Nucleus accumbens (tissue), 56 donors: Measurements from ENCODE around the gene BSN.
A peak's percentile ranks its signal among the peaks of the same experiment; 100 is the strongest.
"Not testable (repeated sequence)": the region's sequence is repeated elsewhere in the genome, so short reads cannot be mapped to it uniquely, and the experiment has no call there.

Experiments
- DNase-seq, 56 donors: peaks; one replicate each; lab custom pipeline; 2025; lab: John Stamatoyannopoulos, UW

The BSN gene

GRCh38 chr3:49533786-49534519 lies 20.3 kb upstream of the BSN start:
- DNase-seq = no peak

GRCh38 chr3:49534581-49535441 lies 19.5 kb upstream of the BSN start:
- peak in 40 of 56 donors; percentile 2 to 80 (median 37) for DNase-seq

DNA sequence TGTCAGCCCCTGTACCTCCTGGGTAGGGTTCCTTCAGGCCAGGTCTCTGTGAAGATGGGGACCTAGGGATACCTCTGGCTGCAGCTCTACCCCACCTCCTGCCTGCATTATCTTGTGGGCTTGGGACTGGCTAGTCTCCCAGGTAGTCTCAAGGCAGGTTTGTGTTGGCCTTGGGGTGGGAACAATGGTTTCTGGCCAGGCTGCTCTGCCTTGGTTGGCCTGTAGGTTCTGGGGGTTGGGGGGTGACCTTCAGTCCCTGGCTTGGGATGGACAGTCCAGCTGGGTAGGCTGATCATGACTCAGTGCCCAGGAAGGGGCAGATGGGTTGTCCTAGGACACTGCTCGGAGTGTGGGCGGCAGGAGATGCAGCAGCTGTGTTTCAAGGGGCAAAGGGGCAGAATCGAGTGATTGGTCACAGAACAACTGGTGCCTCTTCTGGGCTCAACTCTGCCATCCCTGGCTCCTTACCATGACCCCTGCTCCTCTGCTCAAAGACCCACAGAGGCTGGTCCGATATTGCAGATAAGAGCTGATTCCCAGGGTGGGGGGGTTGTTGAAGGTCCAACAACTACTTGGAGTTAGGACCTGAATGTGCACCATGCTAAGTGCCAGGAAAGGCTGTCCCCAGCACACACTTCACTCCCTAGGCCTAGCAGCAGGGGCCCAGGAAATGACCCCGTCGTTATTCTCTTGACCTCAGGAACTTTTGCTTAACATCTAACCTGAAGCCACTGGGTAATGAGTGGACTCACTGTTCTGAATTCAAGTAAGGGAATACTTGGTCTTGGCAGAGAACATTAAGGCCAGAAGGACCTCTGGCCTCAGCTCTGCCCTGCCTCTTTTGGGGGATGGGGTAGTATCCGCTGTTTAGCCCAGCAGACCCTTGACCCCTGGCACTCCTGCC lies 18.1 kb upstream of the BSN start:
- no peak for DNase-seq

DNA sequence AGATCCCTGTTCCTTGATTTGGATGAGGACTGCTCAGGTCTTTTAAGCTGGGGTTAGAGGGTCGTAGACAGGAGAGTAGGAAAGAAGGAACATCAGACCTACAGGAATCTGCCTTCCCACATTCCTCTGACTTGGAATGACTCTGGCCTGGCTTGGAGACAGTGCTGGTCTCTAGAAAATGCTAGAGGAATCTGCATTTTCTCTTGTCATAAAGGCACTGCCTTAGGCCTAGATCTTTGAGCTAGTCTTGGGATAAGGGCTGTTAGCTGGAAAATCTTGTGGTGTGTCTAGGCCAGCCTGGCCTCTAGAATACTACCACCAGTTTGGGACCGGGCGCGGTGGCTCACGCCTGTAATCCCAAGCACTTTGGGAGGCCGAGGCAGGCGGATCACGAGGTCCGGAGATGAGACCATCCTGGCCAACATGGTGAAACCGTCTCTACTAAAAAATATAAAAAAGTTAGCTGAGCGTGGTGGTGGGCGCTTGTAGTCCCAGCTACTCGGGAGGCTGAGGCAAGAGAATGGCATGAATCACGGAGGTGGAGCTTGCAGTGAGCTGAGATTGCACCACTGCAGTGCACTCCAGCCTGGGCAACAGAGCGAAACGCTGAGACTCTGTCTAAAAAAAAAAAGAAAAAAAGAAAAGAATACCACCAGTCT lies 17.3 kb upstream of the BSN start:
- no peak for DNase-seq

GRCh38 chr3:49539659-49540560 lies 14.4 kb upstream of the BSN start:
- DNase-seq = peak in 55 of 56 donors; percentile 65 to 95 (median 87)

DNA sequence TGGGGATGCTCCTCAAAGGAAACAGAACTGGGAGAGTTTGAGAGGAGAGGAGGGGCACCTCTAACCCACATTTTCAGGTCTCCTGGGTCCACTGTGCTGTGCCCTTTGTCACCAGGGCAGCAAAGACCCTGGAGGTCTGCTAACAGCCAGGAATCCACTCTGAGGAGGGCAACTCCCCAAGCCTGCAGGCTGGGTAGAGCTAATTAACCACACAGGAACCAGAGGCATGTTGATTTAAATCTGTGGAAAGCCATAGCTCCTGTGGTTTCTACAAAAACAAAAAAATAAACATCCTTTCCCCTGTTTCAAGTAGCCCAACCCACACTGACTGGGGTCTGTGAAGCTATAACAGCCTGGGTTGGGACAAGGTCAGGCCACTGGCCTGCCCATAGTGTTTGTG lies 2.2 kb upstream of the BSN start:
- DNase-seq = no peak

DNA sequence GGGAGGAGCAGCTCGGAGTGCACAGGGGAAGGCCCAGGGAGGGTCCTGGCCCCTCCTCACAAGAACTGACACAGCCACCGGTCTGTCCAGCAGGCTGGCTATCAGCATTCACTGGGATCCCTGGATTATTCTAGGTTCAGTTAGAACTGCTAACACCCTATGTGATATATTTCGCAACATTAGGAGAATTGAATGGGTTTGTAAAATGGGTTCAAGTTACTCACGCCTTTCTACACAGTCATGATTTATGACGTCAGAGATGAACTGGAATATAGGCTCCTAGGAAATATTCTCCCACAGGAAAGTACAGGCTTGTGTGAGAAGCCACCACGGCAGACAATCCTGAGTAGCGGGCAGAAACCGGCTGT lies 969 bp upstream of the BSN start:
- no peak for DNase-seq

DNA sequence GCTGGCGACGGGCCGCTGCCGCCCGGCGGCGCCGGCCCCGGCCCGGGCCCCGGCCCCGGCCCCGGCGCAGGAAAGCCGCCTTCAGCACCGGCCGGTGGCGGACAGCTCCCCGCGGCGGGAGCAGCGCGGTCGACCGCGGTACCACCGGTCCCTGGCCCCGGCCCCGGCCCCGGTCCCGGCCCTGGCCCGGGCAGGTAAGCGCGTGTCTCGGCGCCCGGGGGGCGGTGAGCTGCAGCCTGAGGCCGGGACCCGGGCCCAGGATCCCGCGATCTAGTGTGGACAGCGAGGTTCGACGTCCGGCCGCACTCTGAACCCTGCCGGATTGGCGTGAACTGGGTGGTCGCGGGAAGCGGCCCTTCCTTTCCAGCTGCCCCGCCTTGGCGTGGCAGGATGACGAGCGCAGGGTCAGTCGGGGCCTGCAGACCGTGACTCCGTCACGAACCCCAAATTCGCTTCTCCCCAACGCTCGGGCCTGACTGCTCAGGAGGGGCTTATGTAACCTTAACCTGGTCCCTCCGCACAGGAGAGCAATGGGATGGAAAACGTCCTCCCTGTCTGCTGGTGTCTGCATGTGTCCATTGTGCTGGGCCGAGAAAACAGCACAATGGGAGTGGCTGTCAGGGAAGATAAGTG lies 472 bp downstream of the BSN start:
- peak in 10 of 56 donors; percentile 4 to 68 (median 54) for DNase-seq

- DNase-seq = peak in 17 of 56 donors; percentile 6 to 62 (median 22)
Observed at GRCh38 chr3:49556500-49557275, 2.4 kb downstream of the BSN start.

DNA sequence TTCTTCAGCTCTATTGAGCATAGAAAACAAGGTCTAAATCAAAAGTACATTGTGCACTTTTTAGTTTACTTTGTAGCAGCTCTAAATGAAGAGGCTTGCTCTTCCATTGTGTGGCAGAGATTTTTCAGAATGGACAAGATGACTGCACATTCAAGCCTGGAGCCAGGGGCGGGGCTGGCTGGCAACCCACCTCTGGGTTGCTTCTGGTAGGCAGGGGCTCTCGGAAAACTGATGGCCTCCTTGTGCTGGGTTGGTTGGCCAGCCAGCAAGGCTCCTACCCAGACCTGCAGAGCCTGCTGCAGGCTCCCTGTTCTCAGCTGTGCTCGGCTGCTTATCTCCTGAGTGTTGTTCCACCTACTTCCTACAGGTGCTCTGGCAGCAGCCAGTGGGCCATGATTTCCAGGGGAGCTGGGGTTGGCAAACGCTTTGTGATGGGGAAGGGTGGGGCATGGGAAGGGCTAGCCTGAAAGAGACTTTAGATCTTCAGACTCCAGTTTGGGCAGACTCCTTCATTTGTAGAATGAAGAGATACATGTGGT lies 8.8 kb downstream of the BSN start:
- DNase-seq = no peak

DNA sequence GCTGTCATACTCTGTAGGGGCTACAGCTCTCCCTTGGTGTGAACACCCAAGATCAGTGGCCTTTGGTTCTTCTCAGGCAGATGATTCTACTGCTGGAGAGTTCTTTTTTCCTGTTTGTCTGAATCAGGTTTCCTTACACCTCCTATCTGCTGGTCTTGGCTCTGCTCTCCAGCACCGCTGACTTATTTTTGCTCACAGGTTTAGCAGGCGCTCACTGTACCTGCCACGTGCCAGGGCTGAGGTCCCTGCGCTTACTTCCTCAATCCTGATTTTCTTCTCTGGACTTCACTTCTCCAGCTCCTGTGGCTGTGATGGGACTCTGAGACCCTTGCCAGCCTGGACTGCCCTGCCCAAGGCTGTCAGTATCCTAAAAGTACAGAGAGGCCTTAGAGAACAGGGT lies 9.5 kb downstream of the BSN start:
- no peak for DNase-seq

DNA sequence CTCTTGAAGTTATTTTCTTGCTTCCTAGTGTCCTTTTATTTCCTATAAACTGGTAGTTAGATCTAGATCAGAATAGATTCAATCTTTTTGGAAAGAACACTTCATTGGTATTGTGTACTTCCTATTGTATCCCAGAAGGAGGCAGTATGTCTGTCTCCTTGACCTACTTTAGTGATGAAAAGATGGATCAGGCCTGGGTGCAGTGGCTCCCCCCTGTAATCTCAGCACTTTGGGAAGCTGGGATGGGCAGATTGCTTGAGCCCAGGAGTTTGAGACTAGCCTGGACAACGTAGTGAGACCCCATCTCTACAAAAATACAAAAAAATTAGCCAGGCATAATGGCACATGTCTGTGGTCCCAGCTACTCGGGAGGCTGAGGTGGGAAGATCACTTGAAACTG lies 12.0 kb downstream of the BSN start:
- DNase-seq = no peak

DNA sequence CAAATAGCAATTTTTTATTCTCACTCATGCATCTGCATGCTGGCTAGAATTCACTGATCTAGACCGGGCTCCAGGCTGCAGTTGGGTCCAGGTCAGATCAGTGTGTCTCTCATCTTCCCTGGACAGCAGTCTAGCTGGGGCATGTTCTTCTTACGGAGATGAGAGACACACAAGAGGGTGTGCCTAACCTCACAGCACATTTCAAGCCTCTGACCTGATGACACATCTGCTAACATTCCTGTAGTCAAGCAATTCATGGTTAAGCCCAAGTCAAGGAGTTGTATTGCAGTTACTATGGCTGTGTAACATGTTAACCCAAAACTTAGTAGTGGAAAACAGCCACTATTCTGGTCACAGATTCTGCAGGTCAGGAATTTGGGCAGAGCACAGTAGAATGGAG lies 13.1 kb downstream of the BSN start:
- no peak for DNase-seq

DNA sequence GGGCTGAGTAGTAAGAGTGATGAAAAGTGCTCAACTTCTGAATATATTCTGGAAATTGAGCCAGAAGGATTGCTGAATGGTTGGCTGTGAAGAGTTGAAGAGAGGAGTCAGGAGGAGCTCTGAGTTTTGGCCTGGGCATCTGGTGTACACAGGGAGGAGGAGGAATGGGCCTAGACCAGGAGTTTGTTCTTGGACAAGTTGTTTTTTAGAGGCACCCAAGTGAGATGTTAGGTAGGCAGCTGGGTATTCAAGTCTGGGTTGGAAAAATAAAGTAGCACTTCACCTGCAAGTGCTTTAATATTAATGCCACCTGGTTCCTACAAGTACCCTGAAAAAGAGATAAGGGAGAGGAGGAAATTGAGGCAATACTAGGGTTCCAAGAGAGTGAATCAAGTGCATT lies 14.7 kb downstream of the BSN start:
- no peak for DNase-seq

DNA sequence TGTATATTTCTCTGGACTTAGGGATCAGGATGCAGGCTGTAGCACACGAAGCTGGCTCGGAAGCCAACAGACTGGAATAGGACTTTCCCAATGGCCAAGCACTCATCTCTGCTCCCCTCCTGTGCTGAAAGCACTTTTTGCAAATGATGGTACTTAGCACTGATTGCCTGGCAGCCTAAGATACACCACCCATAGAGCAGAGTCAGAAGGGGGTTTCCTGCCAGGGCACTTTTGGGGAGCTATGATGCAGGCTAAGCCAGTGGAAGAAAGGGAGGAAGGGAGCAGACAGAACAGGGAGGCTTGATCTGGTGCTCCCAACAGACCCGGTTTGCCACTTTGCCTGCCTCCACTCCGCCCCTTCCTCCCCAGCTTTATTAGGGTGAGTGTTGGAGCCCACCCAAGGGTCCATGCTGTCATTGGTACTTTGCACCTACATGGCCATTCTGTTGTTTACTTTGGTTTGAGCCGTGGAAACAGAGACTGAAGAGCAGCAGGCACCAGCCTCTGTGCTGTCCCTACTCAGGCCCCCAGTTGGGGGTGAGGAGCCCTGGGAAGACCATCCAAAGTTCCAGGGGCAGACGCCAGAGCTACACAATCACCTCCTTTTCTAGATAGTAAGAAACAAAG lies 15.9 kb downstream of the BSN start:
- no peak for DNase-seq

DNA sequence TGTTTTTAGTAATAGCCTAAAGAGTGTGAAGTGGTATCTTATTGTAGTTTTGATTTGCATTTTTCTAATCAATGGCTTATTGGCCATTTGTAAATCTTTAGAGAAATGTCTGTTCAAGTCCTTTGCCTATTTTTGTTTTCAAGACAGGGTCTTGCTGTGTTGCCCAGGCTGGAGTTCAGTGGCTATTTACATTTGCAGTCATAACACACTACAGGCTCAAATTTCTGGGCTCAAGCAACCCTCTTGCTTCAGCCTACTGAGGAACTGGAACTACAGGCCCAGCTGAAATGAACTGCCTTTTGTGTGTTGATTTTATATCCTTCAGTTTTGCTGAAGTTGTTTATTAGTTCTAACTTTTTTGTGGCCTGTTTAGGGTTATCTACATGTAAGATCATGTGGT lies 27.9 kb downstream of the BSN start:
- no peak for DNase-seq

DNA sequence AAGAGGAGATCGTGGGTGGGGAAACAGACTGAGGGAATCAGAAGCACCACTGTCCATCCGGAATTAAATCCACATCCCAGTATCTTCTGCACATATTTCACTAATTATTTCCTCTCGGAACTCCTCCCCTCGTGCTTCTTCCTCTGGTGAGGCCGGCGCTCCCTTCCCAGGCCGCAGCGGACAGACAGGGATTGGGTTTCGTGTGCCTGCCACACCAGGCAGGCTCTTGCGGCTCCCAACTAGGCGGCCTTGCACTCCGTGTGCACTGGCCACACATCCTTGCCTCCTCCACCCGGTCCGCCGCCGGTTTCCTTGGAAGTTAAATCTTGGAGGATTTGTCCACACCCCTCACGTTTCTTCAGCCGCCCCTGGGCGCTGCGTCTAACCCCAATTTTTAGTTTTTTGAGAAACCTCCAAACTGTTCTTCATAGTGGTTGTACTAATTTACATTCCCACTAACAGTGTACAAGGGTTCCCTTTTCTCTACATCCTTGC lies 31.0 kb downstream of the BSN start:
- not testable (repeated sequence) for DNase-seq
